Stimulated activated CD8-positive, alpha-beta memory T cell treated with anti-CD3 and anti-CD28 coated beads, Interleukin-7, amount 100 ng/mL, for 48 hours (primary cell): ENCODE measurements around the gene UTP11.

Experiments
- DNase-seq, 2 donors: peaks; one replicate each; pipeline ENCODE4 v3.0.0-alpha.2; 2020; ENCODE audit warnings: low read depth in 1 of 2; ENCODE audit errors: extremely low read depth in 1 of 2

UTP11 gene

GRCh38 chr1:38003261-38004250, 9.0 kb upstream of the UTP11 start:
- DNase-seq = no peak

- no peak for DNase-seq
These were observed 8.0 kb upstream of the UTP11 start for GRCh38 chr1:38004284-38005108.

GRCh38 chr1:38005195-38006007, 7.1 kb upstream of the UTP11 start, which contains the start of gene FHL3:
Gene FHL3 (minus strand): TSS chr1:38005514. CDS start chr1:37999412, 6,102 bp downstream.
- DNase-seq = no peak

- no peak for DNase-seq
These were observed 6.3 kb upstream of the UTP11 start for GRCh38 chr1:38006008-38006828.

GRCh38 chr1:38009088-38009840, 3.3 kb upstream of the UTP11 start:
- DNase-seq = peak in 1 of 2 donors; percentile 71

- DNase-seq = no peak
These were observed 2.7 kb upstream of the UTP11 start for GRCh38 chr1:38009841-38010180.

- no peak for DNase-seq
These were observed 691 bp downstream of the UTP11 start for GRCh38 chr1:38013227-38013622.

GRCh38 chr1:38014171-38014570, 1.6 kb downstream of the UTP11 start:
- DNase-seq = no peak

- DNase-seq = no peak
These were observed 2.3 kb downstream of the UTP11 start for GRCh38 chr1:38014724-38015424.

- DNase-seq = no peak
These were observed 3.6 kb downstream of the UTP11 start for GRCh38 chr1:38015978-38016725.

GRCh38 chr1:38018864-38019343, 6.4 kb downstream of the UTP11 start:
- no peak for DNase-seq

GRCh38 chr1:38020396-38020795, 7.9 kb downstream of the UTP11 start:
- DNase-seq = no peak

- no peak for DNase-seq
These were observed 9.4 kb downstream of the UTP11 start for GRCh38 chr1:38021969-38022368.

GRCh38 chr1:38022810-38023209, 10.3 kb downstream of the UTP11 start:
- no peak for DNase-seq

- DNase-seq = no peak
These were observed 12.7 kb downstream of the UTP11 start for GRCh38 chr1:38025233-38025632.

GRCh38 chr1:38025664-38026063, 13.1 kb downstream of the UTP11 start:
- DNase-seq = no peak

GRCh38 chr1:38026592-38027200, 14.2 kb downstream of the UTP11 start:
- no peak for DNase-seq
